Lower lobe of right lung (tissue), 2 donors: ENCODE results near the gene FAM170B. TPM values are rescaled to one million over a fixed set of nuclear protein-coding genes. Genes with fewer than 3 reads are reported as not detected.

Experiments
- ATAC-seq, 2 donors: fragments of 200-7000 bp; cut with Tn5 transposase; one replicate each; pipeline ENCODE4 v1.9.1; 2020 to 2022; ENCODE audit warnings: mild to moderate bottlenecking in 2 of 2, moderate library complexity in 2 of 2
- DNase-seq: peaks from one replicate; pipeline ENCODE4 v3.0.0-alpha.2; 2020
- H3K27ac ChIP-seq: fragments of 200-600 bp; one replicate; pipeline ENCODE4 v1.8.0; 2022
- H3K27me3 ChIP-seq: fragments of 200-600 bp; one replicate; pipeline ENCODE4 v1.8.0; 2022; ENCODE audit warnings: low read depth
- H3K36me3 ChIP-seq: fragments of 200-600 bp; one replicate; pipeline ENCODE4 v1.8.0; 2022; ENCODE audit warnings: mild to moderate bottlenecking
- H3K4me1 ChIP-seq: fragments of 200-600 bp; one replicate; pipeline ENCODE4 v1.8.0; 2022
- H3K4me3 ChIP-seq: fragments of 200-600 bp; one replicate; pipeline ENCODE4 v1.8.0; 2022; ENCODE audit warnings: mild to moderate bottlenecking
- H3K9me3 ChIP-seq: fragments of 200-600 bp; one replicate; pipeline ENCODE4 v1.8.0; 2022
- intact Hi-C: fragments of 100-400 bp; cut with DNase I; formaldehyde crosslinking; loops from one replicate; pipeline ENCODE4 v1.11.0; 2022
- total RNA-seq: library from RNA; stranded (reverse); fragmentation: NEBNext Ultra II Directional; extraction: Animal tissue kit (Norgen Biotek cat#: 25700); gene quantifications from one replicate; pipeline ENCODE4 v1.2.1, GENCODE V29; 2021
- TF ChIP-seq, protein P1 (sequence below): fragments of 200-600 bp; IDR thresholded peaks from one replicate; pipeline ENCODE4 v1.8.0; 2022; ENCODE audit warnings: antibody characterized with exemption, mild to moderate bottlenecking
- donor health status: DM: no; HTN: yes; CAD: no; lungs with severe emphysema.

Gene FAM170B
- total RNA-seq, 1 donor from 2014 or later = not detected

DNA sequence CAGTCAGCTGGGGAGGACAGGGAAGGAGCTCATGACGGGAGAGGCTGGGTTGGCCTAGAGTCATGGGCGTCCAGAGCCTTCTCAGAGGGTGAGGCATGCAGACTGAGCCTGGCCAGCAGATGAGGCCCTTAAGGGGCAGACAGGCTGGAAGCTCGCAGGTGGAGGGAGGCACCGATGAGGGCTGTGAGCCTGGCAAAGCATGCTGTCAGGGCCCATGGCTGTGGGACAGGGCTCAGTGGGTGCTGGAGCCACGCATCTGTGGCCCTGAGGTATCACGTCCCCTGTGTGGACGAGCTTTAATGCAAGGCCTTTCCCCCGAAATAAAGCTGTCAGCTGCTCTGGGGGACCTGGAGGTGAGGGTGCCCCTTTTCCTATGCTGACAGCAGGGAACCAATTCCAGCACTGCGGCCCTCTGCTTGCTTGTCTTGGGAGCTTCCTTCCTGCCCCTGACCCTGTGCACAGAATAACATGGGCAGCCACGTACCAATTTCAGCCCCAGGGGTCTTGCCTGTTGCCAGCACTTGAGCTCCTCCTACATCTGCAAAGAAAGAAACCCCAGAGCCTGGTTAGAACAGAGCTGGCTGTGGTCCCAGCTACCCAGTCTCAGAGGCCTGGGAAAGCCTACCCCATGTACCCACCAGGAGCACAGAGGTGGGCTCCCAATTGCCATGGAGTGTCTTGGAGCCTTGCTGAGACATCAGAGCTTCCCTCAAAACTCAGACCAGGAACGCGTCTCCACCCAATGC, 33.8 kb upstream of the FAM170B start:
- intact Hi-C loops = no loop called here
- no peak for DNase-seq
- H3K4me1 ChIP-seq = peaks cover 13% of the 10 kb centered on the region
- H3K27me3 ChIP-seq = no peaks in the 10 kb centered on the region
- no peak overlapping the region for H3K4me3 ChIP-seq
- H3K9me3 ChIP-seq = no peaks in the 10 kb centered on the region
- TF ChIP-seq, protein P1, sequence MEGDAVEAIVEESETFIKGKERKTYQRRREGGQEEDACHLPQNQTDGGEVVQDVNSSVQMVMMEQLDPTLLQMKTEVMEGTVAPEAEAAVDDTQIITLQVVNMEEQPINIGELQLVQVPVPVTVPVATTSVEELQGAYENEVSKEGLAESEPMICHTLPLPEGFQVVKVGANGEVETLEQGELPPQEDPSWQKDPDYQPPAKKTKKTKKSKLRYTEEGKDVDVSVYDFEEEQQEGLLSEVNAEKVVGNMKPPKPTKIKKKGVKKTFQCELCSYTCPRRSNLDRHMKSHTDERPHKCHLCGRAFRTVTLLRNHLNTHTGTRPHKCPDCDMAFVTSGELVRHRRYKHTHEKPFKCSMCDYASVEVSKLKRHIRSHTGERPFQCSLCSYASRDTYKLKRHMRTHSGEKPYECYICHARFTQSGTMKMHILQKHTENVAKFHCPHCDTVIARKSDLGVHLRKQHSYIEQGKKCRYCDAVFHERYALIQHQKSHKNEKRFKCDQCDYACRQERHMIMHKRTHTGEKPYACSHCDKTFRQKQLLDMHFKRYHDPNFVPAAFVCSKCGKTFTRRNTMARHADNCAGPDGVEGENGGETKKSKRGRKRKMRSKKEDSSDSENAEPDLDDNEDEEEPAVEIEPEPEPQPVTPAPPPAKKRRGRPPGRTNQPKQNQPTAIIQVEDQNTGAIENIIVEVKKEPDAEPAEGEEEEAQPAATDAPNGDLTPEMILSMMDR = no peak
- no peak overlapping the region for H3K27ac ChIP-seq
- peaks cover 16% of the 10 kb centered on the region for H3K36me3 ChIP-seq
- no peak for ATAC-seq

DNA sequence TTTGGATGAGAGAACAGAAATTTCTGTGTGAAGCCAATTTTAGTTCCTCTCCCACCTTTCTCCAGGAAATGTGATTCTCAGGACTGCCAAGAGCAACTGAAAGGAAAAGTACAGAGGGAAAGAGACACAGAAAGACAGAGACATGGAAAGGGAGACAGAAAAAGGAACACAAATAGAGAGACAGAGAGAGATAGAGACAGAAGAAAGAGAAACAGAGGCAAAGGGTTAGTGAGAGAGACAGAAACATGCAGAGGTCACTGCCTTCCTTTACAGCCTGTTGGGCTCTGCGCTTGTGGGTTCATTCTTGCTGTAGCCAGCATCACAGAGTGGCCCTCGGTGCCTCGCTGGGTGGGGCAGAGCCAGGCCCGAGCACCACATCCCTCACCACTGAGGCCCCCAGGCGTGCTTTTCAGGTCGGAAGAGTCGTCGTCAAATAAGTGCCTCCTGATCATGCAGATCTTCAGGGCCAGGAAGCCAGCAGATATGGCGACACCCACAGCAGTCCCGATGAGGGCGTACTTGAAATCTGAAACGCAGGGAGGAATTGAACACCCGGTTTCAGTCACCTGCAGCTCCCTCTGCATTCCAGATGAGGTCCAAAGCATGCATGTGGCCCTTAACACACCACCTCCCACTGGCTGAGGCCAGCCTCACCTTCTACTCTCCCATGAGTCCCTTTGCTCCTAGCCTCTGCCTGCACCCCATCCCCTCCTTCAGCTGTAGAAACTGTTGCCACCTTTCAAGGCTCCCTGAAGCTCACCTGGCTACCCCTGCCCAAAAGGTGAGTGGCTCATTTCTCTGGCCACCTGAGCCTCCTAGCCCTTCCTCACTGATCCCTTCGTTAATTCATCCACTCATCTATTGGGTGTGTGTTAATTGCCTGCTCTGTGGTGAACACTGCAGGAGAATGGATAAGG, 32.9 kb upstream of the FAM170B start:
- H3K27ac ChIP-seq = no peak overlapping the region

DNA sequence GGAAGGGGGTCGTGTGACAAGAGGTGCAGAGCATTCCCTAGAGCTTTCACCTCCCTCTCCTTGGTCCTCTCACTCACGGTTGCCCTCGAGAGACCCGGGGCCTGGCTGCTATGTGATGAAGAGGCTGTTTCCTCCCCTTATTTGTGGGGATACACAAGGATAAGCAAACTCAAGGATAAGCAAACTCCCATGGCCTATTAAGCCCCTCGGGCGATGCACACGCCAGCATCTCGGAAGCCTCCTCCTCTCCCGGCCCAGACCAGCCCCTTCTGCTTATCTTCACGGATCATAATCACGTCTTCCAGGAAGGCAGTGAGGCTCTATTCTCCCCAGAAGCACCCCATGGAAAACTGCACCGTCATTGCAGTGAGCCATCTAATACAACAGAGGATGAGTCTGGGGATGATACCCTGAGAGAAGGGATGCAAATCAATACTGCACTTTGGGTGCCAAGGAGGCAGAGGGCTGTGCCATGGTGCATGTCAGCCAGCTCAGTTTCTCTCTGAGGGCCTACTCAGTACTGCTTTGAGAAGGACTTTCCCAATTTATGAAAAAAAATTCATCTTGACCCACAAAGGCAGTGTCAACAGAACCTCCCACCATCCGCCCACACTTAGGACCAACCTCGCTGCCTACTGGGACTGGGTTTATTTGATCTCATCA, 32.1 kb upstream of the FAM170B start:
- Histone ChIP-seq H3K27me3 (no peaks in the 10 kb centered on the region), H3K4me3 (no peak overlapping the region), H3K27ac (no peak overlapping the region), H3K9me3 (no peaks in the 10 kb centered on the region), H3K4me1 (peaks cover 4% of the 10 kb centered on the region), H3K36me3 (peaks cover 19% of the 10 kb centered on the region)
- intact Hi-C loops = no loop called here
- peak in 1 of 2 donors; percentile 20 for ATAC-seq
- DNase-seq = no peak
- TF ChIP-seq, protein P1 = no peak

More for the DNA sequence above, 32.9 kb upstream of the FAM170B start:
- peaks cover 5% of the 10 kb centered on the region for H3K4me1 ChIP-seq
- intact Hi-C loops = no loop called here
- no peak overlapping the region for H3K4me3 ChIP-seq
- no peaks in the 10 kb centered on the region for H3K9me3 ChIP-seq
- TF ChIP-seq, protein P1 = no peak
- H3K27me3 ChIP-seq = no peaks in the 10 kb centered on the region
- no peak for ATAC-seq
- no peak for DNase-seq
- H3K36me3 ChIP-seq = peaks cover 19% of the 10 kb centered on the region

DNA sequence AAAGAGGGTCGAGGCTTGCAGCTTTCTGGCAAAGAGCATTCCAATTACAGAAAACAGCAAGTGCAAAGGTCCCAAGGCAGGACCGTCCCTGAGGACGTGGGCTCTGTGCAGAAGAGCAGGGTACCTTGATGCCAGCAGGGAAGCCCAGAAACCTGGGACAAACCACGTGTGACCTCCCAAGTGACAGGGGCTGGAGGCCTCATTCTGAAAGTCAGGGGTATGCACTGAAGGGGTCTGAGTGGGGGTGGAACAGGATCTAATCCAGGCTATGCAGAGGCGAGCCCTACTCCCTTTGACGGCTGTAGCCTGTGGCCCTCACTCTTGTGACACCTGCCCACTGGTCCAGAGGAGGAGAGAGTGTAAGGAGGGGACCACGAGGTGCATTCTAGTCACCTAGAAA, 31.4 kb upstream of the FAM170B start:
- no peak overlapping the region for H3K27ac ChIP-seq
- TF ChIP-seq, protein P1 = no peak
- intact Hi-C loops = no loop called here
- no peak for DNase-seq
- no peak for ATAC-seq
- peaks cover 19% of the 10 kb centered on the region for H3K36me3 ChIP-seq
- H3K4me3 ChIP-seq = no peak overlapping the region
- no peaks in the 10 kb centered on the region for H3K27me3 ChIP-seq
- no peaks in the 10 kb centered on the region for H3K9me3 ChIP-seq
- no peaks in the 10 kb centered on the region for H3K4me1 ChIP-seq

DNA sequence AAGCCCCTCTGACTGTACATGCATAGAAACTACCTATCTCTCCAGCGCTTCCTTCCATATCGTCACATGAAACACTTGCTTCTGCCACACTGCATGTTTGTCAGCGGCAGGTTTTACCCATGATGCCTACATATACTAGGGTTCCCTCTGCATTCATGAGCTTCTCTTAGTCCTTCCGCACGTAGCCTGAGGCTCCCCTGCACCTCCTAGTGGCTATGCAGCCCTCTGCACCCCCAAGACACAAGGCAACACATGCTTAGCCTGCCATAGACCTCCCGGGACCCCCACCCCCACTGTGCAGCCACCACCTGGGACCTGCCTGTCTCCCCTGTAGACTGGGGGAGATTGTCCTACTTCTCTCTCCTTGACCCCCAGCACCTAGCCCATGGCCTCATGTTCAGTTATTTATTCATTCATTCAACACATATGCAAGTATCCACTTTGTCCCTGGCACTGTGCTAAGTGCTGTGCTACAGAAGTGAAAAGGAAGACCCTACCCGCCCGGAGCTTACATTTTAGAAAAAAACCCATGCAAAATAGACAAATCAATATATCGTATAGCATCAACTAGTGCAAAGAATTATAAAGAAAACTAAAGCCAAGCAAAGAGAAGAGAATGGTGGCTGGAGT, 30.9 kb upstream of the FAM170B start:
- no peaks in the 10 kb centered on the region for H3K4me1 ChIP-seq
- H3K9me3 ChIP-seq = no peaks in the 10 kb centered on the region
- no peaks in the 10 kb centered on the region for H3K27me3 ChIP-seq
- TF ChIP-seq, protein P1 = peak; percentile 63
- no peak overlapping the region for H3K27ac ChIP-seq
- no peak overlapping the region for H3K4me3 ChIP-seq
- peaks cover 19% of the 10 kb centered on the region for H3K36me3 ChIP-seq
- DNase-seq (no peak), ATAC-seq (peak; percentile 66 to 68)
- intact Hi-C loops = no loop called here
